ENCODE data around the gene NCKAP5. TPM values are rescaled to one million over a fixed set of nuclear protein-coding genes. Genes with fewer than 3 reads are reported as not detected.

NCKAP5 gene
- total RNA-seq, 3 donors from 2014 or later (not counting 1 experiment from before 2014, with no cell fraction given), result 0.12 to 0.20 TPM; not detected in 1

GRCh38 chr2:132979339-132980093 is 588.7 kb downstream of the NCKAP5 start:
- no peak for DNase-seq
- Histone ChIP-seq H3K36me3 (ENCODE audit: control insufficient read depth, insufficient read depth, low read length) (no peaks in the 10 kb centered on the region), H3K27me3 (ENCODE audit: control insufficient read depth, insufficient read depth, low read length) (no peaks in the 10 kb centered on the region), H3K4me3 (ENCODE audit: low read length) (no peak overlapping the region), H3K9me3 (ENCODE audit: control insufficient read depth, insufficient read depth, low read length) (no peaks in the 10 kb centered on the region), H3K27ac (ENCODE audit: low read length) (no peak overlapping the region), H3K4me1 (ENCODE audit: control insufficient read depth, insufficient read depth, low read length) (no peaks in the 10 kb centered on the region)
- no peak for TF ChIP-seq CTCF (IDR thresholded peaks at IDR 0.05)
- WGBS (ENCODE audit: insufficient coverage), result 73% methylated on average over 5 of the region's 5 CpGs
- Mint-ChIP-seq H3K27me3 (ENCODE audit: low read depth in 2 of 2) (no peaks in the 10 kb centered on the region), H3K27ac (no peak overlapping the region), H3K4me1 (no peaks in the 10 kb centered on the region), H3K36me3 (no peaks in the 10 kb centered on the region), H3K9me3 (peaks cover 0 to 13% of the 10 kb centered on the region in 2 donors), H3K4me3 (no peak overlapping the region)
- intact Hi-C loops (cut with micrococcal nuclease), result no loop called here
- no peak for ATAC-seq

GRCh38 chr2:132978840-132979239 is 589.4 kb downstream of the NCKAP5 start:
- Histone ChIP-seq H3K27ac (ENCODE audit: low read length) (no peak overlapping the region), H3K9me3 (ENCODE audit: control insufficient read depth, insufficient read depth, low read length) (no peaks in the 10 kb centered on the region), H3K27me3 (ENCODE audit: control insufficient read depth, insufficient read depth, low read length) (no peaks in the 10 kb centered on the region), H3K4me3 (ENCODE audit: low read length) (no peak overlapping the region), H3K36me3 (ENCODE audit: control insufficient read depth, insufficient read depth, low read length) (no peaks in the 10 kb centered on the region), H3K4me1 (ENCODE audit: control insufficient read depth, insufficient read depth, low read length) (no peaks in the 10 kb centered on the region)
- no peak for ATAC-seq
- no peaks in the 10 kb centered on the region for H3K36me3 Mint-ChIP-seq
- intact Hi-C loops (cut with micrococcal nuclease), result no loop called here
- H3K27me3 Mint-ChIP-seq (ENCODE audit: low read depth in 2 of 2), result no peaks in the 10 kb centered on the region
- 55% methylated on average over 6 of the region's 6 CpGs for WGBS (ENCODE audit: insufficient coverage)
- peaks cover 0 to 11% of the 10 kb centered on the region in 2 donors for H3K9me3 Mint-ChIP-seq
- H3K4me3 Mint-ChIP-seq, result no peak overlapping the region
- no peak for DNase-seq
- H3K4me1 Mint-ChIP-seq, result no peaks in the 10 kb centered on the region
- no peak for TF ChIP-seq CTCF (IDR thresholded peaks at IDR 0.05)
- no peak overlapping the region for H3K27ac Mint-ChIP-seq

- WGBS (ENCODE audit: insufficient coverage), result 88% methylated on average over 4 of the region's 4 CpGs
- Histone ChIP-seq H3K9me3 (ENCODE audit: control insufficient read depth, insufficient read depth, low read length) (no peaks in the 10 kb centered on the region), H3K27ac (ENCODE audit: low read length) (no peak overlapping the region), H3K36me3 (ENCODE audit: control insufficient read depth, insufficient read depth, low read length) (no peaks in the 10 kb centered on the region), H3K4me3 (ENCODE audit: low read length) (no peak overlapping the region), H3K4me1 (ENCODE audit: control insufficient read depth, insufficient read depth, low read length) (no peaks in the 10 kb centered on the region), H3K27me3 (ENCODE audit: control insufficient read depth, insufficient read depth, low read length) (no peaks in the 10 kb centered on the region)
- no peaks in the 10 kb centered on the region for H3K27me3 Mint-ChIP-seq (ENCODE audit: low read depth in 2 of 2)
- DNase-seq (no peak), ATAC-seq (no peak)
- H3K36me3 Mint-ChIP-seq, result no peaks in the 10 kb centered on the region
- no peak for TF ChIP-seq CTCF (IDR thresholded peaks at IDR 0.05)
- H3K27ac Mint-ChIP-seq, result no peak overlapping the region
- H3K4me3 Mint-ChIP-seq, result no peak overlapping the region
- H3K9me3 Mint-ChIP-seq, result peaks cover 0 to 11% of the 10 kb centered on the region in 2 donors
- intact Hi-C loops (cut with micrococcal nuclease), result no loop called here
- no peaks in the 10 kb centered on the region for H3K4me1 Mint-ChIP-seq
Observed at GRCh38 chr2:132977812-132978529, 590.3 kb downstream of the NCKAP5 start.
